Activated T-helper 1 cell treated with anti-CD3 and anti-CD28 coated beads, Interleukin-2, amount 50 U/mL, for 16 hours (primary cell): ENCODE measurements around the gene ZNF280D.

Source experiments
- DNase-seq, 2 donors: peaks; one replicate each; pipeline ENCODE4 v3.0.0-alpha.2; 2020; ENCODE audit warnings: low read depth in 1 of 2, low spot score in 1 of 2

The ZNF280D gene

DNA sequence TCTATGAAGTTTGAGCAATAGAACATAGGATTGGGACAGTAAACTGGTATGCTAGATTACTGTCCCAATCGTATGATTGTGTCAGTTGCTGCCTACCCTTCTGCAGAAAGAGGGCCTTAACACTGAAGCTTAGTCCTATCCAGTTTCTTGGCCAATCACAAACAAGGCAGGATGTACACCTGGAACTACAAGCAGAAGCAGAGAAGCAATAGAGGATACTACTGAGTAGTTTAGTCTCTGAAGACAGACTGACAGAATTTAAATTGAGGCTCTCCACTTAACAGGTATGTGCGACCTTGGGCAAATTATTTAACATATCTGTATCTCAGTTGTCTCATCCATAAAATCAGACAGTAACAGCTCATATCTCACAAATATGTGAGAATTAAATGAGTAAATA is 85.0 kb downstream of the ZNF280D start:
- no peak for DNase-seq

DNA sequence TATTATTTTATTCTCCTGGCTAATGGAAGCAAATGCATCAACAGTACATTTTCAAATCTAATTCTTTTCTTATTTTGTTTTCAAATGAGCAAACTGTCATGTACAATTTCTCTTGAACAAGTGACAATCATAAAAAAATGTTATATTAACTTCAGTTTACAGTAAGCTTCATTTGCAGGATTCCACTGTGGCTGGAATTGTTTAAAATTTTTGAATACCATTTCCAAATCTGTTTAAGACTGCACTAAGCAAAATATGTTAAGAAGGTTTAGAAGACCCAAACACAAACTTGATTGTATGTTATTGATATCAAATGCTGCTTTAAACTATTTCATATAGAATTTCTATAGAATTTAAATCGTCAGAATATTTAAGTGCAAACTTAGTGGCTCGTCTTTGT is 92.8 kb downstream of the ZNF280D start:
- DNase-seq = no peak

DNA sequence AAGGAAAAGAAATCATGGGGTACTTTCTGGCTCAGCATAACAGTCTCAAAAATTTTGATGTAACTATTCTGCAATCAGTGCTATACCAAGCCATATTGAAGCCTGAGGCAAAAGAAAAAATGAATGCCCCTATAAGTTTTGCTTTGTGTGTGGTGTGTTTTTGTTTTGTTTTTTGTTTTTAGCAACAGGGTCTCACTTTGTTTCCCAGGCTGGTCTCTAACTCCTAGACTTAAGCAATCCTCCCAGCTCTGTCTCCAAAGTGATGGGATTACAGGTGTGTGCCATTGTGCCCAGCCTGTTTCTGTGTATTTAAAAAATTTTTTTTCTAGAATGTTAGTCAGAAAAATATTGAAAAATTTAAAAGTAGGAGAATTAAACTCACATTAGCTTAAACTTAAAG is 93.2 kb downstream of the ZNF280D start:
- DNase-seq = no peak

DNA sequence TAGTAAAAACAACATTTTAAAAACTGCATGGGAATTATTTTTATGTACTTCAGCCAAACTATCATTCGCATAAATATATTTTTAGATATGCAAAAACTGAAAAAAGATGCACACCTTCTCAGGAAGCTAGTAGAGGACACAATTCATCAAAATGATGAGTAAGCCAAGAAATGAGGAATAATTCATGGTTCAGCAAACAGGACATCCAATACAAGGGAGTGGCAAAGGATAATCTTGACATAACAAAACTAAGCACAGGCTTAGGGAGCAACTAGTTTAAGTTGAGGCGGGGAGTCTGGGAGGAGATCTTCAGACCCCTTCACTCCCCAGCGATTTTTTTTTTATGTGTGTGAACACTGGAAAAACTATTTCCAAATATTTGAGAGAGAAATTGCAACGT is 93.7 kb downstream of the ZNF280D start:
- no peak for DNase-seq

DNA sequence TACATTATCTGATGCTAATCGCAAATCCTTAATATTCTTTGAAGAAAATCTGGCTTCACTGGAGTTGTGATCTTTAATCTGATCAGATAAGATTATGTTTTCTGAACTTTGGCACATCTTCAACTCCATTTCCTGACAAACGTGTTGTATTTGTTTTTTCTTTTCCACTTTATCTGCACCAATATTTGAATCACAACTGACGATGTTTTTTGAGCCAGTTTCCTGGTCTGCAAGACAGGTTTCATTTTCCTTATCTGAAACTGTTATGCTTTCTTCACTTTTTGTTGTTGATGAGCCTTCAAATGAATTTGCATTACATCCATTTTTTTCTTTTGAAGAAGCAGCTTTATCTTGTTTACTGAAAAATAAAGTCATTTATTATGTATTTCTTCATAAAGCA is 101.5 kb downstream of the ZNF280D start:
- DNase-seq = no peak

DNA sequence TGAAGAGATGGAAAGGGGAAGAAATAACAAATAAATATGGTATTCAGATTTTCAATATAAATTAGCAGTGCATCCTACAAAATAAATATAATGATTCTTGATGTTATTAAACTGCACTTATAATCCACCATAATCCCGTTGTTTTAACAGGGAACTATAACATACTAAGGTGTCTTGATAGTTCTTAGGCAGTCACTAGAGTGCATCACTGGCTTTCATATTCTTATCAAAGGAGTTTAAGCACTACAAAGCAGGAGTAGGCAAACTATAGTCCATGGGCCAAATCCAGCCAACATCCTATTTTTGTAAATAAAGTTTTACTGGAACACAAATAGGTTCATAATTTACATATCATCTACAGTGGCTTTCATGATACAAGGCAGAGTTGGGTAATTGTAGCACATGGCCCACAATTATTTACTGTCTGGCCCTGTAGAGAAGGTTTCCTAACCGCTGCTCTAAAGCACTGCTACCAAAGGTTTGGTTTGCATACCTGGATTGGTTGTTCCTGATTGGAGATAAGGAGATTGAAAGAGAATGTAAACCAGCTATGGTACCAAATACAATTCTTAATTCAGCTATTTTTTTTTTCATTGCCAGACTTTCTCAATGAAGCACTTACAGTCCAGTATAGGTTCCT is 104.3 kb downstream of the ZNF280D start:
- DNase-seq = no peak

DNA sequence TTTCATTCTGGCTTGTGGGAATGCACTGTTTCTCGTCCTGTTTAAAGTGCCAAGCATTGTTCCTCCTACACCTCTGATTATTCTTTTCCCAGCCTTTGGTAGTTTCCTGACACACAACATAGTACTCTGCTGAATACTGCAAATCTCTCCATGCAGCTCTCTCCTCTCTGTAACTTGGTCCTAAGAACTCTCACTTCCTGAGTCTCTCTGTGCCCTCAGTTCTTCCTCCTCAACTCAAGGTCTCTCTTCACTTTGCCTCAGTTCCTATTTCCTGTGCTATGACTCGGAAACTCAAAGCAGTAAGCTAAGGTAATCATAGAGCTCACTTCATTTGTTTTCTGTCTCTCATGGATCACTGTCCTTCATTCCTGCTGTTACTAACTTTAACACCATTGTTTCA is 113.4 kb downstream of the ZNF280D start:
- DNase-seq = no peak

DNA sequence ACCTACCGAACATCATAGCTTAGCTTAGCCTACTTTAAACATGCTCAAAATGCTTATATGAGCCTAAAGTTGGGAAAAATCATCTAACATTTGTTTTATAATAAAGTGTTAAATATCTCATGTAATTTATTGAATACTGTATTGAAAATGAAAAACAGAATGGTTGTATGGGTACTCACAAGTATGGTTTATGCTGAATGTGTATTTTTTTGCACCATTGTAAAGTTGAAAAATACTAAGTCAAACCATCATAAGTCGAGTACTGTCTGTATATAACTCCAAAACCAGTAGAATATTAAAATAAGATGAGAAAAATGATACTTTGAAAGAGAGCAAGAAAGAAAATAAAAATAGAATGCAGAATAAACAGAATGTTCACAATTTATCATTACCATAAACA is 115.7 kb downstream of the ZNF280D start:
- no peak for DNase-seq

DNA sequence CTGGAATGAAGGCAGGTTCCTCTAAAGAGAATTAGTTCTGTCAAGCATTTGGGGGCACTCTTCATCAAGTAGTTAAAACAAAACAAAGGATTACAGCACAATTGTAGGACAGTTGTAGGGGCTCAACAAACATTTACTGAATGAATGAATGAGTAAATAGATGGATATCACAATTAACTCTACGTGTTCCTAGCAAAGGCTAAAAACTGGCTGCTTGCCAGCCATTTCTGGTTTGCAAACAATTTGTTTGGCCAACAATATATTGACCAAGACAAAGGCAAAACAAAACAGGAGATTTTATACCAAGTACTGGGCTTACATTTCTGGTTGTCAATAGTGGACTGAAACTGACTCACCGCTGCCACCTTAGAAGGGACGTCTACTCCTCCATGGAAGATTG is 116.8 kb downstream of the ZNF280D start:
- DNase-seq = no peak

DNA sequence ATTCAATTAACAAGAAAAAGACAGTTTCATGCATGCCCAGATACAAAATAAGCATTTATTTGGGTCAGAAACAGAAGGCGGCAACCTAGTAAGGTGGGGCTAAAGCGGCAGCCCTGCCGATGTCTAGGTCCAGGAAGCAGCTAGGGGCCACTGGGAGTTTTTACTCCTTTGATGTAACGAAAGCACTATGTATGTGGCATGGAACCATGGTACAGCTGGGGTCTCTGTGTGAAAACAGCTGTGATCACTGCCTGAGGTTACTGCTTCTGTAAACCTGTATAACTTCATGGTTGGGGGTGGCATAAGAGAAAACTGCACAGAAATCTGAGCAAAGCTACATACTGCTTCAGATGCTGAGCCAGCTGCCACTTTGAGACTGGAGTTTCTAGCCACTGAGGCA is 119.5 kb downstream of the ZNF280D start:
- DNase-seq = no peak

DNA sequence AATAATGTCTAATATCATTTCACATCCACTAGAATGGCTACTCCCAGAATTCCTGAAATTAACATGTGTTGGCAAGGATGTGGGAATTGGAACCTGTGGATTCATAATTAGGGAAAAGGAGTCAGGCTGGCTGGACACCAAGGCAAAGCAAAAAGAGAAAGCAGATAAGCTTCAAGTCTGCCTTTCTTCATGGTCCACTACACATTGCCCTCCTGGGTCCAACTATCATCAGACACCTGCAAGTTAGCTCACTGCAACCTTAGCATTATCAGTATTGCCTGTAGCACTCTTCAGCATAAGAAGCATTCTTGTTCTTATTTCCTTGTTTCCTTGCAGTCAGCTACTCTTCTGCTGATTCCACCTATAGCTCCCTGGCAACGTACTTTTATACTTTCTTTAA is 124.3 kb downstream of the ZNF280D start:
- DNase-seq = no peak

DNA sequence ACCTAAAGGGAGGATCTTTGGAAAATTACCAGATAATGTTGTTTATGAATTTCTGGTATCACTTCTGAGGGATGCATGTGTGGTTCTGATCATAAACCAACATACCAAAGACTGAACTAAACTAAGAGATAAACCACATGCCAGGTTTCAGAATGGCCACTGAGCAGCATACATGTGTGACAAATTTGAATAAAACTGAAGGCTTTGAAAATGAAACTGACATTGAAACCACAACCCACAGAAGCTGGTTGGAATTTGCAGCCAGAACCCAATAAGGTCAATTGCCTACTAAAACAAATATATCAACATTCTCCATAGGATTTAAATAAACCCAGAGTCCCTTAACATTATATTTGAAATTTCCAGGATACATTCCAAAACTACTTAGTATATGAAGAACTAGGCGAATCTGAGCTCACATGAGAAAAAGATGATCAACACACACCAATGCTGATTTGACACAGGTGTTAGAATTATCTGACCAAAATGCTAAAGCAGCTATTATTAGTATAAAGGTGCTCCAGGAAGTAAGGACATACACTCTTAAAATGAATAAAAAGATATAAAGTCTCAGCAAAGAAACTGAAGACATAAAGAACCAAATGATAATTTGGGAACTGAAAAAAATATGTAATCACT is 125.0 kb downstream of the ZNF280D start:
- no peak for DNase-seq

DNA sequence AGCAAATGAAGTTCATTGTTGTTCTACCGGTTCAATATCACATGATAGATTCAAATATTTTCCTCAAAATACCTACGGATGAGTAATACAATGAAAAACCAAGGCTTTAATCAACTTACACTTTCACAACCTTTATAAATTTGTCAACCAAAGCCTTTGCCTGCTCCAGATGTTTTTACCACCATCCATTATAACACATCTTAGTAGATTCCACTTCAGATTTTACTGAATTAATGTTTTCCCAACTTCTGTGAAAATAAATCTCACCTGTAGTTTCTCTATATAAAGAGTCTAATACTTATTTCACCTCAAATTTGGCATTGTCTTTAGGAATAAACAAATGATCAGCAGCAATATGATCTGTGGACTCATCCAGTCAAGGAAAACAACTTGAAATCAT is 131.1 kb downstream of the ZNF280D start:
- no peak for DNase-seq

DNA sequence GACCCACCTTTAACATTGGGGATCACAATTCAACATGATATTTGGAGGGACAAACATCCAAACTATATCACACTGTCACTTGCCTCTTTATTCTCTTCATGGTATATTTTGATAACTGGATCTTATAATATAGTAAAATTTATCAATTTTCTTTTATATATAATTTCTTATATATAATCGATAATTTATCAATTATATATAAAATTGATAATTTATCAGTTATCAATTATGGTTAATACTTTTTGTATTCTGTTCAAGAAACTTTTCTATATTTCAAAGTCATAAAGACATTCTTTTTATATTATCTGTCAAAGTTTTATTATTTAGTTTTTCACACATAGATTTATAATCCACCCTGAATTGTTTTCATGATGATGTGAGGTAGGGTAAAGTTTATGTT is 132.9 kb downstream of the ZNF280D start:
- DNase-seq = no peak

DNA sequence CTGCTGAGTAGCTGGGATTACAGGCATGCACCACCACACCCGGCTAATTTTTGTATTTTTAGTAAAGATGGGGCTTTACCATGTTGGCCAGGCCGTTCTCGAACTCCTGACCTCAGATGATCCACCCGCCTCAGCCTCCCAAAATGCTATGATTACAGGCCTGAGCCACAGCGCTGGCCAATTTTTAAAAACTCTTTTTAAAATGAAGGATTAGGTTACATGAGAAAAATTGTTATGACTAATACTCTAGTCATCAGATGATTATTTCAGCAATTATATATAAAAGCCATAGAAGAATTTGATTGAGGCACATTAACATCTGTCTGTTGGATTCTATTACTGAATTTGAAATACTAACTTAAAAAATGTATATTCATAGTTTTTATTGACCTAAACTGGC is 134.3 kb downstream of the ZNF280D start:
- no peak for DNase-seq

DNA sequence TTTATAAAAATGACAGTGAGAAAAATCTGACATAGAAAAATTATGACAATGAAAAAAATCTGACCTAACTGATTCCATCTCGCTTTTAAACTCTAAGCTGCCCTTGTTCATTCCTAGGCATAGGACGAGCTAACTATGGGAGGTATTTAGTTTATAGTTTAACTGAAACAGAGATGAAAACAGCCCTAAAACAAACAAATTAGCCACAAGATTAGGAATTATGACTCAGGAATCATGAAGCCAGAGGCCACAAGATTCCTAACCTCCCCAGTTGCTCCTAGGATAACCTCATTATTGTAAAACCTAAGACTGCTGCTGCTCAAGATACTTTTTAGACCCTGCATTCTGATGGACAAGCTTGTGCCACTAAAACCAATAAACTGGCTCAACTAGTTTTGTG is 145.6 kb downstream of the ZNF280D start:
- no peak for DNase-seq

DNA sequence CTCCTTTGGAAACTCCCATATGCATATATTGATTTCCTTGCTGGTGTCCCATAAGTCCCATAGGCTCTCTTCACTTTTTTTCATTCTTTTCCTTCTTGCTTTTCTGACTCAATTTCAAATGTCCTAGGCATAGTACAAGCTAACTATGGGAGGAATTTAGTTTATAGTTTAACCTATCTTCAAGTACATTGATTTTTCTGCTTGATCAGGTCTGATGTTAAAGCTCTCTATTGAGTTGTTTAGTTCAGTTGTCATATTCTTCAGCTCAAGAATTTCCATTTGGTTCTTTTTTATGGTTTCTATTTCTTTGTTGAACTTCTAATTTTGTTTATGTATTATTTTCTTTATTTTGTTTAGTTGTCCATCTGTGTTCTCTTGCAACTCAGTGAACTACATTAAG is 147.1 kb downstream of the ZNF280D start:
- no peak for DNase-seq

DNA sequence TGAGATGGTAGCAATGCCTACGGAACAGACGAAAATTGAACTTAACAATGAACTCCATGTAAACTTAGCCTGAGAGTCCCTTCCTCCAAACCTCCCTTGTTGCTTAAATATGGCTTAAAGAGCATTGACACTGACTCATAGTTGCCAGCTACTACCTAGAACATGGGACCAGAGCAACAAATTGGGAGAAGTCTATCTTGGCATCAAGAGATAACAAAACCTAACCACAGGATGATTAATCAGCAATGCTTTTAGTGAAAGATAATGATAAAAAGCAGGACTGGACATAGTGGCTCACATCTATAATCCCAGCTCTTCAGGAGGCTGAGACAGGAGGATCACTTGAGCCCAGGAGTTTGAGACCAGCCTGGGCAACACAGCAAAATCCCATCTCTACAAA is 150.5 kb downstream of the ZNF280D start:
- no peak for DNase-seq
